ENCODE measurements around the gene DMRTA2. TPM values are rescaled to one million over a fixed set of nuclear protein-coding genes. Genes with fewer than 3 reads are reported as not detected.
"Not testable (repeated sequence)": the region's sequence is repeated elsewhere in the genome, so short reads cannot be mapped to it uniquely, and the experiment has no call there.

DMRTA2 gene
- polyA plus RNA-seq, 5 donors = 0.07 TPM; not detected in 4

- no peak for DNase-seq
These were observed 29.6 kb downstream of the DMRTA2 start for GRCh38 chr1:50393522-50394120.

- DNase-seq = not testable (repeated sequence)
These were observed 41.7 kb downstream of the DMRTA2 start for GRCh38 chr1:50381551-50381950.

- DNase-seq = peak; percentile 23 to 33
These were observed 44.5 kb downstream of the DMRTA2 start for GRCh38 chr1:50378770-50379169.

- no peak for DNase-seq
These were observed 49.7 kb downstream of the DMRTA2 start for GRCh38 chr1:50373532-50373931.

- no peak for DNase-seq
These were observed 51.5 kb downstream of the DMRTA2 start for GRCh38 chr1:50371749-50372148.

- DNase-seq = no peak
These were observed 53.4 kb downstream of the DMRTA2 start for GRCh38 chr1:50369830-50370229.

- no peak for DNase-seq
These were observed 54.1 kb downstream of the DMRTA2 start for GRCh38 chr1:50369008-50369634.

- peak; percentile 32 to 33 for DNase-seq
These were observed 54.9 kb downstream of the DMRTA2 start for GRCh38 chr1:50368179-50369007.

All from right lung (tissue), 5 donors.